HG03565 (cell line): ENCODE measurements around the gene ERC2.

Source experiments
- ATAC-seq: cut with Tn5 transposase; IDR thresholded peaks from one replicate; pipeline ENCODE4 v1.9.1; 2021; ENCODE audit warnings: mild to moderate bottlenecking, moderate library complexity; ENCODE audit not compliant: unreplicated experiment

ERC2 gene

GRCh38 chr3:55661141-55661540 is 807.1 kb downstream of the ERC2 start:
- no peak for ATAC-seq

GRCh38 chr3:55660642-55661041 is 807.6 kb downstream of the ERC2 start:
- ATAC-seq, result no peak

- no peak for ATAC-seq
Measured at GRCh38 chr3:55659701-55660100, 808.6 kb downstream of the ERC2 start.

GRCh38 chr3:55658690-55659562 is 809.3 kb downstream of the ERC2 start:
- no peak for ATAC-seq

GRCh38 chr3:55658270-55658669 is 810.0 kb downstream of the ERC2 start:
- ATAC-seq, result no peak

GRCh38 chr3:55655544-55655943 is 812.7 kb downstream of the ERC2 start:
- ATAC-seq, result no peak

GRCh38 chr3:55654123-55654760 is 814.0 kb downstream of the ERC2 start:
- ATAC-seq, result peak; percentile 93

- no peak for ATAC-seq
Measured at GRCh38 chr3:55651011-55651410, 817.3 kb downstream of the ERC2 start.

GRCh38 chr3:55650011-55650410 is 818.3 kb downstream of the ERC2 start:
- ATAC-seq, result no peak

GRCh38 chr3:55649554-55649953 is 818.7 kb downstream of the ERC2 start:
- no peak for ATAC-seq

GRCh38 chr3:55648591-55649318 is 819.5 kb downstream of the ERC2 start:
- no peak for ATAC-seq

GRCh38 chr3:55647670-55648069 is 820.6 kb downstream of the ERC2 start:
- no peak for ATAC-seq

GRCh38 chr3:55647063-55647462 is 821.2 kb downstream of the ERC2 start:
- ATAC-seq, result no peak

GRCh38 chr3:55646121-55646520 is 822.1 kb downstream of the ERC2 start:
- ATAC-seq, result no peak

GRCh38 chr3:55645422-55645821 is 822.8 kb downstream of the ERC2 start:
- no peak for ATAC-seq

- ATAC-seq, result no peak
Measured at GRCh38 chr3:55643283-55643682, 825.0 kb downstream of the ERC2 start.

- no peak for ATAC-seq
Measured at GRCh38 chr3:55641964-55642363, 826.3 kb downstream of the ERC2 start.

- no peak for ATAC-seq
Measured at GRCh38 chr3:55639896-55640765, 828.1 kb downstream of the ERC2 start.

- ATAC-seq, result no peak
Measured at GRCh38 chr3:55639143-55639542, 829.1 kb downstream of the ERC2 start.

- no peak for ATAC-seq
Measured at GRCh38 chr3:55637906-55638638, 830.2 kb downstream of the ERC2 start.
